Parathyroid adenoma (tissue), 2 donors: ENCODE results near the gene SUPT6H.
A peak's percentile ranks its signal among the peaks of the same experiment; 100 is the strongest.

Experiments used
- H2AFZ ChIP-seq: fragments of 300-600 bp; sonication (generic); one replicate; pipeline ENCODE4 v1.7.0; 2017; ENCODE audit warnings: antibody characterized with exemption, mild to moderate bottlenecking
- H3K27ac ChIP-seq: fragments of 300-600 bp; sonication (generic); one replicate; pipeline ENCODE4 v1.7.0; 2017
- H3K27me3 ChIP-seq: fragments of 300-600 bp; sonication (generic); one replicate; pipeline ENCODE4 v1.7.0; 2017; ENCODE audit warnings: low read length; ENCODE audit not compliant: control insufficient read depth, insufficient read depth
- H3K36me3 ChIP-seq: fragments of 300-600 bp; sonication (generic); one replicate; pipeline ENCODE4 v1.7.0; 2017; ENCODE audit warnings: low read length; ENCODE audit not compliant: control insufficient read depth, insufficient read depth
- H3K4me1 ChIP-seq: fragments of 300-600 bp; sonication (generic); one replicate; pipeline ENCODE4 v1.7.0; 2017; ENCODE audit warnings: control low read depth
- H3K4me2 ChIP-seq: fragments of 300-600 bp; sonication (generic); one replicate; pipeline ENCODE4 v1.7.0; 2017; ENCODE audit warnings: low read length
- H3K4me3 ChIP-seq: fragments of 300-600 bp; sonication (generic); one replicate; pipeline ENCODE4 v1.7.0; 2017; ENCODE audit warnings: low read depth, low read length
- H3K79me2 ChIP-seq: fragments of 300-600 bp; sonication (generic); one replicate; pipeline ENCODE4 v1.7.0; 2017; ENCODE audit warnings: control low read depth
- H3K9ac ChIP-seq: fragments of 300-600 bp; sonication (generic); one replicate; pipeline ENCODE4 v1.7.0; 2017; ENCODE audit warnings: mild to moderate bottlenecking
- H3K9me3 ChIP-seq: fragments of 300-600 bp; sonication (generic); one replicate; pipeline ENCODE4 v1.7.0; 2017; ENCODE audit warnings: low read length; ENCODE audit not compliant: control insufficient read depth
- CTCF ChIP-seq: fragments of 300-600 bp; sonication (generic); IDR thresholded peaks from one replicate; pipeline ENCODE4 v1.7.0; 2017; ENCODE audit warnings: antibody characterized with exemption, mild to moderate bottlenecking
- donor health status: primary hyperparathyroidism.

SUPT6H gene

GRCh38 chr17:28747051-28747691, 85.2 kb downstream of the SUPT6H start:
- Histone ChIP-seq H3K27me3 (no peaks in the 10 kb centered on the region), H3K27ac (peak overlapping the region; percentile 70), H2AFZ (no peak overlapping the region), H3K9ac (no peak overlapping the region), H3K9me3 (no peaks in the 10 kb centered on the region), H3K4me2 (no peak overlapping the region), H3K36me3 (no peaks in the 10 kb centered on the region), H3K4me3 (no peak overlapping the region), H3K4me1 (peaks cover 23% of the 10 kb centered on the region), H3K79me2 (peaks cover 3% of the 10 kb centered on the region)
- TF ChIP-seq CTCF, result no peak

- Histone ChIP-seq H3K9me3 (no peaks in the 10 kb centered on the region), H3K27ac (peak overlapping the region; percentile 70), H3K27me3 (no peaks in the 10 kb centered on the region), H3K4me3 (no peak overlapping the region), H3K4me1 (peaks cover 23% of the 10 kb centered on the region), H2AFZ (no peak overlapping the region), H3K36me3 (no peaks in the 10 kb centered on the region), H3K4me2 (no peak overlapping the region), H3K9ac (no peak overlapping the region), H3K79me2 (peaks cover 3% of the 10 kb centered on the region)
- TF ChIP-seq CTCF, result no peak
Measured at GRCh38 chr17:28747801-28748750, 86.1 kb downstream of the SUPT6H start.

GRCh38 chr17:28748852-28749515, 87.0 kb downstream of the SUPT6H start:
- no peak for TF ChIP-seq CTCF
- peaks cover 23% of the 10 kb centered on the region for H3K4me1 ChIP-seq

GRCh38 chr17:28749516-28750177, 87.6 kb downstream of the SUPT6H start:
- TF ChIP-seq CTCF, result no peak
- H3K9ac ChIP-seq, result no peak overlapping the region
- peaks cover 23% of the 10 kb centered on the region for H3K4me1 ChIP-seq
- no peaks in the 10 kb centered on the region for H3K27me3 ChIP-seq
- no peaks in the 10 kb centered on the region for H3K36me3 ChIP-seq
- H3K79me2 ChIP-seq, result peaks cover 3% of the 10 kb centered on the region
- H3K4me3 ChIP-seq, result no peak overlapping the region
- peak overlapping the region; percentile 0 for H3K27ac ChIP-seq
- H2AFZ ChIP-seq, result no peak overlapping the region
- no peak overlapping the region for H3K4me2 ChIP-seq
- no peaks in the 10 kb centered on the region for H3K9me3 ChIP-seq

More at GRCh38 chr17:28748852-28749515, 87.0 kb downstream of the SUPT6H start:
- no peak overlapping the region for H3K9ac ChIP-seq
- H3K27ac ChIP-seq, result no peak overlapping the region
- H3K27me3 ChIP-seq, result no peaks in the 10 kb centered on the region
- H3K79me2 ChIP-seq, result peaks cover 3% of the 10 kb centered on the region
- H2AFZ ChIP-seq, result no peak overlapping the region
- H3K4me3 ChIP-seq, result no peak overlapping the region
- no peak overlapping the region for H3K4me2 ChIP-seq
- no peaks in the 10 kb centered on the region for H3K36me3 ChIP-seq
- H3K9me3 ChIP-seq, result no peaks in the 10 kb centered on the region
